Liver (tissue), 9 donors: ENCODE measurements around the gene FIP1L1. TPM values are rescaled to one million over a fixed set of nuclear protein-coding genes. Genes with fewer than 3 reads are reported as not detected.

Experiments used
- DNase-seq: peaks from one replicate; pipeline ENCODE4 v3.0.0-alpha.2; 2017; ENCODE audit warnings: low spot score
- H3K27ac ChIP-seq, 2 donors: one replicate each; pipeline ENCODE4 v1.7.0; 2013; ENCODE audit warnings: inconsistent platforms in 2 of 2, low read length in 2 of 2, control low read depth in 1 of 2, low read depth in 1 of 2, mild to moderate bottlenecking in 1 of 2
- H3K27me3 ChIP-seq, 4 donors: one replicate each; pipeline versions ENCODE4 v1.6.1 to v1.7.0; 2013; ENCODE audit warnings: low read length in 3 of 4, inconsistent platforms in 1 of 4, mild to moderate bottlenecking in 1 of 4, moderate library complexity in 1 of 4; ENCODE audit not compliant: control insufficient read depth in 4 of 4, insufficient read depth in 4 of 4
- H3K36me3 ChIP-seq, 4 donors: one replicate each; pipeline versions ENCODE4 v1.6.1 to v1.7.0; 2013; ENCODE audit warnings: low read length in 3 of 4, mild to moderate bottlenecking in 3 of 4, low read depth in 1 of 4, moderate library complexity in 1 of 4; ENCODE audit not compliant: control insufficient read depth in 4 of 4, insufficient read depth in 3 of 4
- H3K4me1 ChIP-seq, 4 donors: one replicate each; pipeline versions ENCODE4 v1.6.1 to v1.7.0; 2013; ENCODE audit warnings: low read length in 3 of 4, mild to moderate bottlenecking in 3 of 4, moderate library complexity in 1 of 4; ENCODE audit not compliant: control insufficient read depth in 4 of 4, insufficient read depth in 4 of 4
- H3K4me3 ChIP-seq, 3 donors: one replicate each; pipeline versions ENCODE4 v1.6.1 to v1.7.0; 2013; ENCODE audit warnings: low read length in 3 of 3, control low read depth in 1 of 3, low read depth in 1 of 3, mild to moderate bottlenecking in 1 of 3
- H3K9ac ChIP-seq, 2 donors: one replicate each; pipeline ENCODE4 v1.7.0; 2013; ENCODE audit warnings: low read length in 2 of 2, mild to moderate bottlenecking in 2 of 2, moderate library complexity in 2 of 2, control low read depth in 1 of 2, low read depth in 1 of 2
- H3K9me3 ChIP-seq, 4 donors: one replicate each; pipeline versions ENCODE4 v1.6.1 to v1.7.0; 2013; ENCODE audit warnings: low read length in 3 of 4; ENCODE audit not compliant: control insufficient read depth in 4 of 4
- ATF3 ChIP-seq: IDR thresholded peaks from 2 replicates; pipeline ENCODE4 v1.6.1; 2016; ENCODE audit warnings: antibody characterized with exemption
- FOXA1 ChIP-seq: IDR thresholded peaks from 2 replicates; pipeline ENCODE4 v1.6.1; 2016; ENCODE audit warnings: antibody characterized with exemption
- FOXA2 ChIP-seq: IDR thresholded peaks from 2 replicates; pipeline ENCODE4 v1.6.1; 2016; ENCODE audit warnings: antibody characterized with exemption
- GABPA ChIP-seq, 2 donors: IDR thresholded peaks in 1 of 2; conservative IDR thresholded peaks in 1 of 2; 2 replicates each; pipeline ENCODE4 v1.6.1; 2016; ENCODE audit warnings: antibody characterized with exemption in 2 of 2, mild to moderate bottlenecking in 1 of 2, moderate library complexity in 1 of 2
- HNF4A ChIP-seq, 2 donors: conservative IDR thresholded peaks; 2 replicates each; pipeline ENCODE4 v1.6.1; 2016; ENCODE audit warnings: antibody characterized with exemption in 2 of 2, mild to moderate bottlenecking in 2 of 2
- HNF4G ChIP-seq: IDR thresholded peaks from 2 replicates; pipeline ENCODE4 v1.6.1; 2016; ENCODE audit warnings: antibody characterized with exemption
- JUND ChIP-seq, 2 donors: IDR thresholded peaks; 2 replicates each; pipeline ENCODE4 v1.6.1; 2016; ENCODE audit warnings: antibody characterized with exemption in 2 of 2
- MAX ChIP-seq: IDR thresholded peaks from 2 replicates; pipeline ENCODE4 v1.6.1; 2016; ENCODE audit warnings: antibody characterized with exemption
- NR2F2 ChIP-seq: IDR thresholded peaks from 2 replicates; pipeline ENCODE4 v1.6.1; 2016; ENCODE audit warnings: antibody characterized with exemption
- RAD21 ChIP-seq, 2 donors: IDR thresholded peaks; 2 replicates each; pipeline ENCODE4 v1.6.1; 2016; ENCODE audit warnings: antibody characterized with exemption in 2 of 2, mild to moderate bottlenecking in 2 of 2
- REST ChIP-seq: IDR thresholded peaks from 2 replicates; pipeline ENCODE4 v1.6.1; 2016; ENCODE audit warnings: antibody characterized with exemption, mild to moderate bottlenecking
- RXRA ChIP-seq, 2 donors: IDR thresholded peaks; 2 replicates each; pipeline ENCODE4 v1.6.1; 2017 to 2018; ENCODE audit warnings: antibody characterized with exemption in 2 of 2, mild to moderate bottlenecking in 1 of 2
- TAF1 ChIP-seq: conservative IDR thresholded peaks from 2 replicates; pipeline ENCODE4 v1.6.1; 2016; ENCODE audit warnings: antibody characterized with exemption, mild to moderate bottlenecking
- YY1 ChIP-seq: IDR thresholded peaks from 2 replicates; pipeline ENCODE4 v1.6.1; 2016; ENCODE audit warnings: antibody characterized with exemption, mild to moderate bottlenecking
- ZBTB33 ChIP-seq: IDR thresholded peaks from 2 replicates; pipeline ENCODE4 v1.6.1; 2016; ENCODE audit warnings: antibody characterized with exemption
- WGBS: extraction: QIAGEN DNeasy Blood & Tissue Kit; methylation state at CpG from one replicate; pipeline ENCODE4 v1.1.7; 2013; 5-methylcytosine and 5-hydroxymethylcytosine counted together
- polyA plus RNA-seq, 2 donors: library from polyadenylated mRNA; stranded (reverse) in 1 of 2; unstranded in 1 of 2; fragments of 200-250 nt in 1 of 2; fragments of >200 nt in 1 of 2; fragmentation: Nextera tagmentation in 1 of 2; extraction: Ambion mirVana in 1 of 2; gene quantifications; one replicate each; pipeline versions ENCODE4 v1.2.1 to v1.2.3, GENCODE V29; 2013 to 2015
- total RNA-seq, 2 donors: library from RNA; depleted of rRNA; stranded (reverse); fragments of >200 nt; gene quantifications; one replicate each; pipeline ENCODE4 v1.2.3, GENCODE V29; 2014
- donor health status: healthy.
- donor health status: healthy.
- donor health status: healthy.
- donor health status: healthy.
- donor health status: healthy.

FIP1L1 gene
- total and polyA plus RNA-seq, 4 donors, result 12.2 to 30.3 (median 18.4) TPM

- H3K27me3 ChIP-seq, result no peaks in the 10 kb centered on the region
- no peaks in the 10 kb centered on the region for H3K9me3 ChIP-seq
- peaks cover 0 to 10% (median 2%) of the 10 kb centered on the region in 4 donors for H3K4me1 ChIP-seq
- peaks cover 1 to 21% (median 13%) of the 10 kb centered on the region in 4 donors for H3K36me3 ChIP-seq
- H3K4me3 ChIP-seq, result no peak overlapping the region
- TF ChIP-seq NR2F2, result no peak
- no peak for TF ChIP-seq REST
- no peak for TF ChIP-seq HNF4G
- TF ChIP-seq YY1, result no peak
- no peak for TF ChIP-seq FOXA2
- TF ChIP-seq MAX, result no peak
- no peak for TF ChIP-seq RAD21 (IDR thresholded peaks at IDR 0.05)
- no peak for TF ChIP-seq RXRA (IDR thresholded peaks at IDR 0.05)
- TF ChIP-seq JUND (IDR thresholded peaks at IDR 0.05), result no peak
- TF ChIP-seq ZBTB33, result no peak
- DNase-seq, result no peak
- no peak overlapping the region for H3K9ac ChIP-seq
- WGBS, result 91% methylated on average over 5 of the region's 5 CpGs
- no peak overlapping the region for H3K27ac ChIP-seq
These were observed 53.6 kb downstream of the FIP1L1 start for GRCh38 chr4:53431052-53431451.

- Histone ChIP-seq H3K27ac (no peak overlapping the region), H3K9me3 (no peaks in the 10 kb centered on the region), H3K4me1 (peaks cover 0 to 10% (median 2%) of the 10 kb centered on the region in 4 donors), H3K36me3 (peaks cover 1 to 16% (median 14%) of the 10 kb centered on the region in 4 donors), H3K9ac (no peak overlapping the region), H3K27me3 (no peaks in the 10 kb centered on the region), H3K4me3 (no peak overlapping the region)
- 91% methylated on average over 4 of the region's 4 CpGs for WGBS
- TF ChIP-seq GABPA (IDR thresholded peaks at IDR 0.05 in 1 of 2, conservative IDR thresholded peaks at IDR 0.05 in 1 of 2), result no peak
- TF ChIP-seq MAX, result no peak
- no peak for TF ChIP-seq HNF4A (conservative IDR thresholded peaks at IDR 0.05)
- no peak for TF ChIP-seq ATF3
- TF ChIP-seq FOXA1, result no peak
- TF ChIP-seq YY1, result no peak
- no peak for TF ChIP-seq ZBTB33
- no peak for TF ChIP-seq RXRA (IDR thresholded peaks at IDR 0.05)
- no peak for TF ChIP-seq REST
- TF ChIP-seq NR2F2, result no peak
- TF ChIP-seq RAD21 (IDR thresholded peaks at IDR 0.05), result no peak
- TF ChIP-seq TAF1, result no peak
- no peak for TF ChIP-seq HNF4G
- DNase-seq, result no peak
These were observed 55.3 kb downstream of the FIP1L1 start for GRCh38 chr4:53432528-53433424.
